Suprapubic skin (tissue), 4 donors: ENCODE data around the gene FGF5. TPM values are rescaled to one million over a fixed set of nuclear protein-coding genes. Genes with fewer than 3 reads are reported as not detected.

ENCODE experiments used
- DNase-seq, 2 donors: peaks; one replicate each; pipeline ENCODE4 v3.0.0-alpha.2; 2019; ENCODE audit warnings: low spot score in 2 of 2
- H3K27ac ChIP-seq: fragments of 200-600 bp; sonication (generic); one replicate; pipeline ENCODE4 v1.5.1; 2019
- H3K27me3 ChIP-seq: fragments of 200-600 bp; sonication (generic); one replicate; pipeline ENCODE4 v1.5.1; 2019
- H3K36me3 ChIP-seq: fragments of 200-600 bp; sonication (generic); one replicate; pipeline ENCODE4 v1.5.1; 2019
- H3K4me1 ChIP-seq: fragments of 200-600 bp; sonication (generic); one replicate; pipeline ENCODE4 v1.5.1; 2019
- H3K4me3 ChIP-seq: fragments of 200-600 bp; sonication (generic); one replicate; pipeline ENCODE4 v1.5.1; 2019; ENCODE audit warnings: mild to moderate bottlenecking
- H3K9me3 ChIP-seq: fragments of 200-600 bp; sonication (generic); one replicate; pipeline ENCODE4 v1.5.1; 2019
- EP300 ChIP-seq: sonication (generic); formaldehyde crosslinking; IDR thresholded peaks from one replicate; pipeline ENCODE4 v1.6.1; 2017; ENCODE audit warnings: antibody characterized with exemption
- POLR2A ChIP-seq, 2 donors: fragments of 450-650 bp; IDR thresholded peaks; one replicate each; pipeline ENCODE4 v1.6.1; 2017; ENCODE audit warnings: antibody characterized with exemption in 2 of 2, mild to moderate bottlenecking in 2 of 2, moderate library complexity in 2 of 2
- POLR2AphosphoS5 ChIP-seq, 3 donors: sonication (generic); formaldehyde crosslinking; IDR thresholded peaks; one replicate each; pipeline ENCODE4 v1.6.1; 2017; ENCODE audit warnings: antibody characterized with exemption in 3 of 3
- WGBS: methylation state at CpG from one replicate; pipeline ENCODE4 v1.1.5; 2018; 5-methylcytosine and 5-hydroxymethylcytosine counted together
- total RNA-seq, 4 donors: library from RNA; depleted of rRNA; stranded (reverse); fragments of >200 nt; gene quantifications; one replicate each; pipeline ENCODE4 v1.1.0, GENCODE V29; 2016
- TF ChIP-seq, protein P1 (sequence below), 2 donors: fragments of 200-600 bp in 1 of 2; fragments of 450-650 bp in 1 of 2; sonication (generic) in 1 of 2; IDR thresholded peaks; one replicate each; pipeline ENCODE4 v1.5.1; 2016 to 2019; ENCODE audit warnings: antibody characterized with exemption in 2 of 2, mild to moderate bottlenecking in 1 of 2, moderate library complexity in 1 of 2

The FGF5 gene
- total RNA-seq, 4 donors from 2014 or later: 0.25 to 0.52 TPM; not detected in 2

DNA sequence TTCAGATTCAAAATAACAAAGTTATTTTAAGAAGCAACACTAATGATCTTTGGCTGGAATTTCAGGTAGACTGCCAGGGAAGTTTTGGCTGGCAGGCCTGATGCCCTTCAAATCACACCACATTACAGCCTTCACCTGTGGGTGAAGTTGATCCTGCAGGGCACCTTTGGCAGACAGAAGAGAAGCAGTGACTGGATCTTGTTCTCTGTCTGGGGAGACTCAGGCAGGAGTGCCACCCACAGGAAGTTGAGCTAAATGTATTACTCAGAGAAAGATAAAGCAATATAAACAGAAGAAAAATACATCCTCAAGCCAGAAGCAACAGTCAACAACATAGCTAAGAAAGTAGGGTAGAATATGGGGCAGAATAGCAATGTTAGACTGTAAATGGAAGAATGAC lies 56.3 kb downstream of the FGF5 start:
- no peak overlapping the region for H3K27ac ChIP-seq
- H3K4me1 ChIP-seq: no peaks in the 10 kb centered on the region
- no peaks in the 10 kb centered on the region for H3K36me3 ChIP-seq
- no peaks in the 10 kb centered on the region for H3K9me3 ChIP-seq
- TF ChIP-seq POLR2A (IDR thresholded peaks at IDR 0.05) (no peak), EP300 (no peak), POLR2AphosphoS5 (IDR thresholded peaks at IDR 0.05) (no peak)
- TF ChIP-seq, protein P1, sequence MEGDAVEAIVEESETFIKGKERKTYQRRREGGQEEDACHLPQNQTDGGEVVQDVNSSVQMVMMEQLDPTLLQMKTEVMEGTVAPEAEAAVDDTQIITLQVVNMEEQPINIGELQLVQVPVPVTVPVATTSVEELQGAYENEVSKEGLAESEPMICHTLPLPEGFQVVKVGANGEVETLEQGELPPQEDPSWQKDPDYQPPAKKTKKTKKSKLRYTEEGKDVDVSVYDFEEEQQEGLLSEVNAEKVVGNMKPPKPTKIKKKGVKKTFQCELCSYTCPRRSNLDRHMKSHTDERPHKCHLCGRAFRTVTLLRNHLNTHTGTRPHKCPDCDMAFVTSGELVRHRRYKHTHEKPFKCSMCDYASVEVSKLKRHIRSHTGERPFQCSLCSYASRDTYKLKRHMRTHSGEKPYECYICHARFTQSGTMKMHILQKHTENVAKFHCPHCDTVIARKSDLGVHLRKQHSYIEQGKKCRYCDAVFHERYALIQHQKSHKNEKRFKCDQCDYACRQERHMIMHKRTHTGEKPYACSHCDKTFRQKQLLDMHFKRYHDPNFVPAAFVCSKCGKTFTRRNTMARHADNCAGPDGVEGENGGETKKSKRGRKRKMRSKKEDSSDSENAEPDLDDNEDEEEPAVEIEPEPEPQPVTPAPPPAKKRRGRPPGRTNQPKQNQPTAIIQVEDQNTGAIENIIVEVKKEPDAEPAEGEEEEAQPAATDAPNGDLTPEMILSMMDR (IDR thresholded peaks at IDR 0.05): no peak
- H3K4me3 ChIP-seq: no peak overlapping the region
- H3K27me3 ChIP-seq: peaks cover 5% of the 10 kb centered on the region
- DNase-seq: no peak

DNA sequence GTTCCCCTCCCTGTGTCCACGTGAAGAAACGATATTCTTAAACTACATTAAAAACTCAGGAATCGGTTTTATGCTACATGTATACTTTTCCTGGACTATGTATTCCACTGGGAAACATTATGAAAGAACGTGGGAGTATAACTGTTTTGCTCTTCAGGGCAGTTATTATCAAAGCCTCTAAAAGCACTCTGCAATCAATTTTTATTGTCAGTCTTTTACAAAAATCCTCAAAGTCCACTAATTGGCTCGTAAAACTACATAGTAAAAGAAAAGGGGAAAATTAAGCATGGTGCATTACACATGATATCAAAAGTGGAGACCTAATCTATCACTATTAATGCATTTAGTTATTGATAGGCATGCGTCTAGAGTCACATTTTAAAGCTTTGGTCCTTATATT lies 57.7 kb downstream of the FGF5 start:
- no peak for TF ChIP-seq EP300
- no peak for TF ChIP-seq POLR2AphosphoS5 (IDR thresholded peaks at IDR 0.05)
- TF ChIP-seq, protein P1 (IDR thresholded peaks at IDR 0.05): no peak
- no peak for TF ChIP-seq POLR2A (IDR thresholded peaks at IDR 0.05)
- Histone ChIP-seq H3K4me1 (no peaks in the 10 kb centered on the region), H3K4me3 (no peak overlapping the region), H3K27ac (no peak overlapping the region), H3K36me3 (no peaks in the 10 kb centered on the region), H3K27me3 (peaks cover 3% of the 10 kb centered on the region), H3K9me3 (no peaks in the 10 kb centered on the region)
- WGBS: 84% methylated on average over 6 of the region's 6 CpGs
- DNase-seq: no peak

DNA sequence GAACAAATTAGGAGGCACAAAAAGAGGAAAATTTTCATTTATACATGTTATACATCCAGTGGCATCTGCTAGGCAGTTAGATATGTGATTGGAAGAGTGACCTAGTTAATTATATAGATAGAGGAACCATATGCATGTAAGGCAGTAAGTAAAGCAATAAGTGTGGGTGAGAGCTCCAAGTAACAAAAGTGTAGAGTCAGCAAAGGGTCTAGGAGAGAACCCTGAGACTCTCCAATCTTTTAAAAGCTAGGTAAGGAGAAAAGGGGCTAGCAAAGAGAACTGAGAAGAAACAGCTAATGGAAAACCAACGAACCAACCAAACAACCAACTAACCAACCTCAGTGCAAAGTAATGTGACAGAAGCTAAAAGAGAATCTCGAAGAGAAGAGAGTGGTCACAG lies 65.2 kb downstream of the FGF5 start:
- H3K27ac ChIP-seq: no peak overlapping the region
- peaks cover 39% of the 10 kb centered on the region for H3K27me3 ChIP-seq
- H3K36me3 ChIP-seq: no peaks in the 10 kb centered on the region
- no peaks in the 10 kb centered on the region for H3K9me3 ChIP-seq
- 79% methylated on average over 2 of the region's 2 CpGs for WGBS
- no peak for DNase-seq
- peaks cover 13% of the 10 kb centered on the region for H3K4me1 ChIP-seq
- TF ChIP-seq EP300 (no peak), POLR2A (IDR thresholded peaks at IDR 0.05) (no peak), POLR2AphosphoS5 (IDR thresholded peaks at IDR 0.05) (no peak)
- TF ChIP-seq, protein P1 (IDR thresholded peaks at IDR 0.05): no peak
- no peak overlapping the region for H3K4me3 ChIP-seq

DNA sequence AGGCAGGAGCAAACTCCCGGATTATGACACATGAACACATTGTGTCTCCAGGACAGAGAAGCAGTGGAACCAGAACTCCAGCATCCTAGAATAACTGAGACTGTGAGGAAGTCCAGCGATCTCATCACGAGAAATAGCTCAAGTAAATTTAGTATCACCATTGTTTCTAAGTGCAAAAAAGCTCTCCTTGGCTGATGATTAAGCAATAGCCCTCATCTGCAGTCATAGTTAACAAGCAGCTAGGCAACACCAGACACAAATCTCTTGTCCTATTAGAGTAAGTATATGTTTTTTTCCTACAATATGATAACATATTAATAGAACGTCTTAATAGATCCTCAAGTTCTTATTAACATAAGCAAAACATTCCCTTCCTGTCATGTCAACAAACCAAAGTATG lies 66.7 kb downstream of the FGF5 start:
- Histone ChIP-seq H3K36me3 (no peaks in the 10 kb centered on the region), H3K4me1 (peaks cover 13% of the 10 kb centered on the region), H3K9me3 (no peaks in the 10 kb centered on the region), H3K27me3 (peaks cover 40% of the 10 kb centered on the region), H3K27ac (no peak overlapping the region), H3K4me3 (no peak overlapping the region)
- 72% methylated on average over 4 of the region's 4 CpGs for WGBS
- no peak for TF ChIP-seq POLR2A (IDR thresholded peaks at IDR 0.05)
- no peak for TF ChIP-seq POLR2AphosphoS5 (IDR thresholded peaks at IDR 0.05)
- TF ChIP-seq EP300: no peak
- TF ChIP-seq, protein P1 (IDR thresholded peaks at IDR 0.05): no peak
- DNase-seq: no peak

DNA sequence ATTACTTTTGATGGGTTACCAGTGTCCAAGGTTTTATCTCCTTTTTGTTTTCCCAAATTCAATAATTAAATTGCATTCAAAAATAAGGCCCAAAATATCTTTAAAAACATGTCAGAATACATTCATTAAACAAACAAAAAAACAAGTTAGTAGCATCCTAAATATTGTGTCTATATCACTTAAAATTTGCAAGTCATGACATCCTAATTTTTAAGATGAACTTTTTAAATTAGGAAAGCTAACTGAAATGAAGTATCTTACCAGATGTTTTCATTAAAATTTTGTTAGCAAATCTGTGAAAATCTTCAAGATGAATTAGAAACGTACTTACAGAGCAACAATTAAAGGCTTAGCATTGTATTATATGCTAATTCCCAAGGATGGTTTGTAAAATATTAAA lies 68.1 kb downstream of the FGF5 start:
- no peak for DNase-seq
- peaks cover 13% of the 10 kb centered on the region for H3K4me1 ChIP-seq
- peaks cover 41% of the 10 kb centered on the region for H3K27me3 ChIP-seq
- H3K9me3 ChIP-seq: no peaks in the 10 kb centered on the region
- 74% methylated on average over 1 of the region's 1 CpG for WGBS
- no peaks in the 10 kb centered on the region for H3K36me3 ChIP-seq
- no peak overlapping the region for H3K27ac ChIP-seq
- TF ChIP-seq POLR2A (IDR thresholded peaks at IDR 0.05): no peak
- TF ChIP-seq EP300: no peak
- TF ChIP-seq, protein P1 (IDR thresholded peaks at IDR 0.05): no peak
- TF ChIP-seq POLR2AphosphoS5 (IDR thresholded peaks at IDR 0.05): no peak
- no peak overlapping the region for H3K4me3 ChIP-seq
